DND-41 (cell line): ENCODE measurements around the gene SLC34A3.

Experiments used
- ATAC-seq: fragments of 200-7000 bp; cut with Tn5 transposase; 3 replicates; pipeline ENCODE4 v1.9.1; 2021; ENCODE audit warnings: low read depth; ENCODE audit not compliant: insufficient read depth
- DNase-seq: peaks from one replicate; pipeline ENCODE4 v3.0.0-alpha.2; 2020
- H2AFZ ChIP-seq: 2 replicates; pipeline ENCODE4 v1.6.0; 2012; ENCODE audit warnings: low read depth, low read length
- H3K27ac ChIP-seq: 2 replicates; pipeline ENCODE4 v1.5.1; 2012; ENCODE audit warnings: low read length, inconsistent platforms
- H3K27me3 ChIP-seq: fragments of 200-600 bp; sonication (generic); 2 replicates; pipeline ENCODE4 v1.6.0; 2012; ENCODE audit warnings: low read length, mild to moderate bottlenecking, inconsistent platforms; ENCODE audit not compliant: insufficient read depth, poor library complexity
- H3K36me3 ChIP-seq: 2 replicates; pipeline ENCODE4 v1.5.1; 2012; ENCODE audit warnings: low read length, inconsistent platforms; ENCODE audit not compliant: insufficient read depth
- H3K4me1 ChIP-seq: 2 replicates; pipeline ENCODE4 v1.5.1; 2012; ENCODE audit warnings: mild to moderate bottlenecking, low read length; ENCODE audit not compliant: insufficient read depth
- H3K4me2 ChIP-seq: 2 replicates; pipeline ENCODE4 v1.6.0; 2012; ENCODE audit warnings: mild to moderate bottlenecking, moderate library complexity, low read length, inconsistent platforms; ENCODE audit not compliant: insufficient read depth
- H3K4me3 ChIP-seq, 2 experiments: fragments of 200-600 bp in 1 of 2; shearing (Covaris generic) in 1 of 2; 2 replicates each; pipeline ENCODE4 v1.5.1; 2012 to 2016; ENCODE audit warnings: inconsistent platforms in 2 of 2, low read length in 2 of 2, mild to moderate bottlenecking in 2 of 2, low read depth in 1 of 2, moderate library complexity in 1 of 2
- H3K79me2 ChIP-seq: 2 replicates; pipeline ENCODE4 v1.6.0; 2012; ENCODE audit warnings: low read length, inconsistent platforms; ENCODE audit not compliant: insufficient read depth
- H3K9ac ChIP-seq: 2 replicates; pipeline ENCODE4 v1.6.0; 2012; ENCODE audit warnings: low read depth, mild to moderate bottlenecking, inconsistent platforms, low read length, moderate library complexity
- H3K9me3 ChIP-seq: 2 replicates; pipeline ENCODE4 v1.5.1; 2012; ENCODE audit warnings: low read length, moderate library complexity, mild to moderate bottlenecking, inconsistent platforms; ENCODE audit not compliant: insufficient read depth, severe bottlenecking
- H4K20me1 ChIP-seq: 2 replicates; pipeline ENCODE4 v1.6.0; 2012; ENCODE audit warnings: low read length; ENCODE audit not compliant: insufficient read depth
- CTCF ChIP-seq: IDR thresholded peaks from 2 replicates; pipeline ENCODE4 v1.5.1; 2012; ENCODE audit warnings: borderline replicate concordance, low read length, moderate library complexity, mild to moderate bottlenecking; ENCODE audit not compliant: poor library complexity, severe bottlenecking; ENCODE audit errors: extremely low read depth
- EZH2 ChIP-seq: IDR thresholded peaks from 3 replicates; pipeline ENCODE4 v1.6.1; 2012; ENCODE audit warnings: borderline replicate concordance, low read depth, mild to moderate bottlenecking, moderate library complexity, low read length, inconsistent platforms; ENCODE audit not compliant: severe bottlenecking

The SLC34A3 gene

GRCh38 chr9:137202966-137203365, 27.7 kb upstream of the SLC34A3 start:
- H3K36me3 ChIP-seq: peaks cover 28% of the 10 kb centered on the region
- TF ChIP-seq EZH2: no peak
- no peak for TF ChIP-seq CTCF
- H3K9me3 ChIP-seq: no peaks in the 10 kb centered on the region
- ATAC-seq: no peak
- peaks cover 63% of the 10 kb centered on the region for H3K79me2 ChIP-seq
- no peaks in the 10 kb centered on the region for H3K27me3 ChIP-seq
- H3K4me2 ChIP-seq: peak overlapping the region; percentile 99; the same call in 1 of the 2 replicates
- peaks cover 75% of the 10 kb centered on the region for H3K4me1 ChIP-seq
- no peak overlapping the region for H3K27ac ChIP-seq
- no peak overlapping the region for H2AFZ ChIP-seq
- H4K20me1 ChIP-seq: peaks cover 34% of the 10 kb centered on the region
- H3K4me3 ChIP-seq: no peak overlapping the region
- no peak for DNase-seq
- H3K9ac ChIP-seq: no peak overlapping the region

- Histone ChIP-seq H3K4me1 (peaks cover 57% of the 10 kb centered on the region), H2AFZ (peak overlapping the region; percentile 92), H3K27ac (peak overlapping the region; percentile 90), H3K27me3 (no peaks in the 10 kb centered on the region), H3K36me3 (peaks cover 36% of the 10 kb centered on the region), H3K79me2 (peaks cover 59% of the 10 kb centered on the region), H4K20me1 (peaks cover 22% of the 10 kb centered on the region), H3K9me3 (no peaks in the 10 kb centered on the region), H3K4me2 (peak overlapping the region; percentile 99), H3K9ac (peak overlapping the region; percentile 98), H3K4me3 (peak overlapping the region; percentile 99 to 100)
- DNase-seq (no peak), ATAC-seq (no peak)
- no peak for TF ChIP-seq CTCF
- TF ChIP-seq EZH2: no peak
These were observed 26.0 kb upstream of the SLC34A3 start for GRCh38 chr9:137204731-137205125.

GRCh38 chr9:137205126-137206069, 25.3 kb upstream of the SLC34A3 start, which contains the start of the genes NDOR1 and TMEM203:
NDOR1 (plus strand) TSS chr9:137205700; CDS start chr9:137205778, 78 bp downstream.
TMEM203 (minus strand) TSS chr9:137205648; CDS start chr9:137205414, 234 bp downstream.
- ATAC-seq: peak; percentile 53

More at GRCh38 chr9:137205126-137206069, 25.3 kb upstream of the SLC34A3 start, which contains the start of the genes NDOR1 and TMEM203:
- Histone ChIP-seq H3K9me3 (no peaks in the 10 kb centered on the region), H3K79me2 (peaks cover 59% of the 10 kb centered on the region), H3K4me3 (peak within 1 kb of the TSS; percentile 99 to 100), H3K4me1 (peaks cover 56% of the 10 kb centered on the region), H3K27ac (peak within 1 kb of the TSS; percentile 90), H4K20me1 (peaks cover 22% of the 10 kb centered on the region), H2AFZ (peak within 1 kb of the TSS; percentile 92), H3K36me3 (peaks cover 36% of the 10 kb centered on the region), H3K4me2 (peak within 1 kb of the TSS; percentile 99), H3K27me3 (no peaks in the 10 kb centered on the region), H3K9ac (peak within 1 kb of the TSS; percentile 98)
- peak; percentile 87 for DNase-seq
- TF ChIP-seq EZH2 (no peak), CTCF (no peak)
